ENCODE measurements around the gene CMTM6. TPM values are rescaled to one million over a fixed set of nuclear protein-coding genes. Genes with fewer than 3 reads are reported as not detected.

CMTM6 gene
- total and polyA plus RNA-seq, 2 of the 8 experiments (the other 6 are each of a cell fraction or from before 2014, with no cell fraction given), result 24.0 to 51.5 TPM

- H2BK5ac ChIP-seq (ENCODE audit: low read depth, low read length), result no peak overlapping the region
- no peaks in the 10 kb centered on the region; the same call in 1 of the 2 replicates for H3K79me1 ChIP-seq (ENCODE audit: low read depth, low read length)
- no peak overlapping the region for H4K91ac ChIP-seq (replicated peaks; ENCODE audit: insufficient read length, low read length)
- no peak overlapping the region for H2BK12ac ChIP-seq (ENCODE audit: low read depth, low read length)
- ChIA-PET CTCF (ENCODE audit: partially characterized antibody) (interaction anchor here (1.6 kb wide), 1 partner anchor 119 kb away, joined by 6 read pairs; no protein-coding TSS in a partner anchor), POLR2A (ENCODE audit: partially characterized antibody) (no interaction called here)
- H3K27me3 ChIP-seq (replicated peaks in 1 of 4; ENCODE audit: control insufficient read depth in 3 of 4, extremely low read depth in 1 of 4, insufficient read depth in 3 of 4, low read length in 3 of 4), result no peaks in the 10 kb centered on the region
- no peak overlapping the region for H2BK15ac ChIP-seq (ENCODE audit: low read length)
- H3K18ac ChIP-seq (ENCODE audit: extremely low read depth, low read length), result no peak overlapping the region
- DNase-seq (ENCODE audit: low read depth in 1 of 2, low spot score in 2 of 2) (no peak), FAIRE-seq (no peak)
- H4K5ac ChIP-seq (ENCODE audit: insufficient read length, low read depth, low read length), result no peak overlapping the region
- no peaks in the 10 kb centered on the region for H3K9me3 ChIP-seq (ENCODE audit: insufficient read depth in 2 of 2, low read depth in 1 of 2, low read length in 1 of 2)
- H3K4me1 ChIP-seq (replicated peaks in 1 of 4; ENCODE audit: control insufficient read depth in 3 of 4, insufficient read depth in 4 of 4, low read length in 3 of 4), result no peaks in the 10 kb centered on the region
- H2AK5ac ChIP-seq (ENCODE audit: low read depth, low read length), result no peak overlapping the region
- H3K9ac ChIP-seq (replicated peaks in 1 of 4; ENCODE audit: extremely low read depth in 1 of 4, low read depth in 3 of 4, low read length in 3 of 4), result no peak overlapping the region
- peaks cover 0 to 4% (median 0%) of the 10 kb centered on the region in 4 experiments; a peak in 1 of 8 replicates for H3K36me3 ChIP-seq (ENCODE audit: control insufficient read depth in 2 of 4, insufficient read depth in 4 of 4, low read length in 3 of 4)
- no peak overlapping the region for H3K4me3 ChIP-seq (ENCODE audit: extremely low read depth in 1 of 4, insufficient read depth in 2 of 4, low read depth in 3 of 4, low read length in 4 of 4)
- no peak overlapping the region for H3K23ac ChIP-seq (ENCODE audit: insufficient read length)
- H2AFZ ChIP-seq (ENCODE audit: low read length), result no peak overlapping the region
- H3K27ac ChIP-seq (ENCODE audit: low read depth, low read length), result no peak overlapping the region
- no peak overlapping the region for H2BK20ac ChIP-seq (ENCODE audit: low read length)
- peaks cover 0 to 3% of the 10 kb centered on the region in 2 experiments for H4K20me1 ChIP-seq (replicated peaks in 1 of 2; ENCODE audit: control insufficient read depth in 1 of 2, insufficient read depth in 2 of 2, low read length in 2 of 2)
- no peak overlapping the region for H3K4ac ChIP-seq (replicated peaks; ENCODE audit: insufficient read length, low read depth, low read length)
- no peak overlapping the region for H3K14ac ChIP-seq (ENCODE audit: insufficient read length)
- no peak overlapping the region for H3K56ac ChIP-seq (replicated peaks; ENCODE audit: insufficient read length, low read depth, low read length)
- H4K8ac ChIP-seq (ENCODE audit: extremely low read depth, insufficient read depth, low read length), result no peak overlapping the region
- H3K79me2 ChIP-seq (ENCODE audit: control insufficient read depth in 1 of 2, insufficient read depth in 2 of 2, low read length in 2 of 2), result peaks cover 0 to 36% of the 10 kb centered on the region in 2 experiments; a peak in 2 of 4 replicates
- no peaks in the 10 kb centered on the region for H3K23me2 ChIP-seq (ENCODE audit: low read depth, low read length)
- no peak overlapping the region for H2BK120ac ChIP-seq (replicated peaks; ENCODE audit: low read depth, low read length)
- no peak overlapping the region for H3K4me2 ChIP-seq (ENCODE audit: insufficient read depth in 1 of 2, low read depth in 2 of 2, low read length in 2 of 2)
- 97% methylated on average over 3 of the region's 3 CpGs; no CpG with 5 or more reads in 1 of the 2 experiments for WGBS, 2 experiments (ENCODE audit: extremely low coverage in 1 of 2, insufficient coverage in 1 of 2, insufficient read length in 1 of 2, insufficient replicate concordance in 2 of 2, low coverage in 1 of 2, low lambda C conversion rate in 2 of 2, missing lambda C conversion rate in 1 of 2)
- TF ChIP-seq HDAC2 (IDR thresholded peaks at IDR 0.05; ENCODE audit: borderline replicate concordance in 1 of 2, low read depth in 2 of 2, low read length in 2 of 2), result no peak
- TF ChIP-seq RAD21 (IDR thresholded peaks at IDR 0.05 in 1 of 2, conservative IDR thresholded peaks at IDR 0.05 in 1 of 2; ENCODE audit: low read depth in 2 of 2, low read length in 2 of 2), result no peak
- no peak for TF ChIP-seq SAP30 (IDR thresholded peaks at IDR 0.05; ENCODE audit: insufficient read depth, insufficient replicate concordance, low read length)
- no peak for TF ChIP-seq SP2 (IDR thresholded peaks at IDR 0.05; ENCODE audit: low read length)
- TF ChIP-seq PHF8 (conservative IDR thresholded peaks at IDR 0.05; ENCODE audit: low read depth, low read length), result no peak
- TF ChIP-seq EP300 (IDR thresholded peaks at IDR 0.05; ENCODE audit: borderline replicate concordance in 1 of 2, low read depth in 2 of 2, low read length in 2 of 2), result no peak
- TF ChIP-seq BRCA1 (IDR thresholded peaks at IDR 0.05; ENCODE audit: low read depth, low read length), result no peak
- no peak for TF ChIP-seq RBBP5 (IDR thresholded peaks at IDR 0.05; ENCODE audit: borderline replicate concordance, low read depth, low read length)
- TF ChIP-seq BCL11A (IDR thresholded peaks at IDR 0.05; ENCODE audit: low read depth in 2 of 2, low read length in 2 of 2), result no peak
- no peak for TF ChIP-seq SIRT6 (IDR thresholded peaks at IDR 0.05; ENCODE audit: low read length)
- no peak for TF ChIP-seq ASH2L (IDR thresholded peaks at IDR 0.05; ENCODE audit: low read length)
Measured at GRCh38 chr3:32493437-32494414, 8.9 kb downstream of the CMTM6 start.

Data from H1 (cell line).